GM18499 (cell line): ENCODE measurements around the gene HOXB8.

Source experiments
- ATAC-seq: cut with Tn5 transposase; IDR thresholded peaks from one replicate; pipeline ENCODE4 v1.9.1; 2021; ENCODE audit warnings: moderate number of reproducible peaks; ENCODE audit not compliant: insufficient read depth, unreplicated experiment

Gene HOXB8

DNA sequence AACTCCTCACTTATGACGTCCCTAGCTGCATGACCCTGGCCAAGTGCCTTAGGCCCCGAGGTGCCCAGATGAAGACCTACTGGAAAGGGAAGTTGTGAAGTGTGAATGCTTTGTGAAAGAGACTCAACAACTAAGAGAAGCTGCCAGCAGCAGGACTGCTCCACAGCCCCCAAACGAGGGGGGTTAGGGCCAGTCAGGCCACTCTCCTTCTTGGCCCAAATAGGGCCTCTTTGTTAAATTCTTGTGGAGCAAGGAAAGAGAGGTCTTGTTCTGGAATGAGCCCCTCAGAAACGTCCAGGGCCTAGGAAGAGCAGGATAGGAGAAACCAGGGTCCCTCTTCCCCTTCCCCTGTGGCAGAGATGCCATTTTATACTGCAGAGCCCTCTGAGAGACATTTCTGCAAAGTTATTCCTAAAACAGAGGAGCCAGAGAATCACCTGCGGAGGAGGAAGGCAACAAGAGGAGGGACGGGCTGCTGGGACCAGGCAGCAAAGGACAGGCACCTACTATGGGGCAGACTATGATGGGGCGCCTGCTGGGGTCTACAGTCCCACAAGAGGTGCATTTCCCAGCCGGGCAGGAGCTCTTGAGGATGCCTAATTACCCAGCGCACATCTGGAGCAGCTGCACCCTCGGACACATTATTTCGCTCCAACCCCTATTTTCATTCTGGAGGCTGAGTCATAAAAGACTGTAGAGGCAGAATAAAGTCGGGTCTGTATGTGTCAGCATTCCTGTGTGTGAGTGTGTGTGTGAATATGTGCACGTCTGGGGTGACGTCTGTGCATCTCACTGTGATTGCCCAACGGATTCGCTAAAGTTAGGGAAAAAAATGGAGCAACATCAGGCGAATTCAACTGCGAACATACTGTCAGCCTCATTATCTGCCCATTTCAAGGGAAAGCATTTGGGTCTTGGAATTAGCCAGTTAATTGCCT, 22.5 kb upstream of the HOXB8 start:
- ATAC-seq, result no peak

DNA sequence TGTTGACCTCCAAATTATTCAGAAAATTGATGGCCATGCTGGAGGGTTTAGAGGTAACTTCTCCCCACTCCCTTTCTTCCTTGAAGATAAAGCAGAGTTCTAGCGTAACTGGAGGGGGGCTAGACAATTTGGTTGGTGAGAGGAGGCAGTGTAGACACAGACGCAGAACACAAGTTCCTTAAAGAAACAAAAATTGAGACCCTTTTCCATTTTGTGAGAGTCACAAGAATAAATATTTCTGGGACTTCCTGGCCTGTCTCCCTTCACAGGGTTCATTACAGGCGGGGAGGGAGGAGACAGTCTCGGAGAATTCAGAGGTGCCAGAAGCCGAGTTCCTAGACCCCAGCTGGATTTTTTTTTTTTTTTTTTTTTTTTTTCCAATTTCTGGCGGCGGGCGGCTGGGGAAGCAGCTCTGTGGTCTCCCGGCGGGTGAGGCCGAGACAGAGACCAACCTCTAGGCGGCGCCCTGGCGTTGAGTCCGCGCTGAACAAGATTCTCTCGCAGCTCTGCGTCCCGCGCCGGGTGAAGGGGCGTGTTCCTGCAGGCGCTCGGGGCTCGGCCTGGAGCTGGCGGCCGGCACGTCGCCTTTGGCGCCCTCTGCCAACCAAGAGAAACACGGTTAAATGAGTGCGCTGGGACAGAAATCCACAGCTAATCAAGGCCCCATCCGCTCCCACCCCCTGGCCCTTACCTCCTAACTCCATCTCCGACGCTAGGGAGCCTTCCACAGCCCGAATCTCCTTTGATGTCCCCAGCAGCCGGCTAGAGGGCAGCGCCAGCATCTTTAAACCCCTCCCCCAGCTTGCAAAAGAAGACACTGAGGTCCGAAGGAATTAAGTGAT, 21.3 kb upstream of the HOXB8 start:
- no peak for ATAC-seq

DNA sequence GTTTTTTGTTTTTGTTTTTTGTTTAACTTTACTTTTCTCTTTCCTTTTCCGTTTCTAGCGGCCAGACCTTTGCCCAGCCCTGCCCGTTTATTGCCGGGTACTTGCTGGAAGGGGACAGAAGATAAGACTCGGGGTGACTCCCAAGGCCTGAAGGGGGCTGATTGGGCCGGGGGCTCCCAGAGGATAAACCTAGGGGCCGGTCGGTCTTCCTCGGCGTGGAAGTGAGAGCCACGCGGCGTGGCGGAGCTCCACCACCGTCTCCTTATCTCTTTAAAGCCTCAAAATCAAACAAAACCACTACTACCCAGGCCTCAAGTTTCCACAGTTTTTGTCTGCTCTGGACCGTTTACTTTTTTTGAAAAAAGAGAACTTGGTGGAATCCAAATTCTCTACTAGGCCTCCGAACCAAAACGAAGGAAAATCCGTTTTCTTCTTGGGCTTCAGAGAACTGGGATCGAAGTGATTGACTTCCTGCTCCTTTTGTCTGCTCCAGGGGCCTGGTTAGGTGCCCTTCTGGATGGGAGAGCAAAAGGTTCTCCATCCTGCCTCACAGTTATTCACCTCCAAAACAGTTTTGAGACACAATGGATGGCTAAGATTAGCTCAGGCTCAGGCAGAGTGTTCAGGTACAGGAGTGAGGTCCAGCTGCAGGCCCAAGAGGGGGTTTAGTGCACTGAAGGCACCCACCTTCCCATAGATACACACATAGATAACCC, 19.6 kb upstream of the HOXB8 start:
- ATAC-seq, result no peak

DNA sequence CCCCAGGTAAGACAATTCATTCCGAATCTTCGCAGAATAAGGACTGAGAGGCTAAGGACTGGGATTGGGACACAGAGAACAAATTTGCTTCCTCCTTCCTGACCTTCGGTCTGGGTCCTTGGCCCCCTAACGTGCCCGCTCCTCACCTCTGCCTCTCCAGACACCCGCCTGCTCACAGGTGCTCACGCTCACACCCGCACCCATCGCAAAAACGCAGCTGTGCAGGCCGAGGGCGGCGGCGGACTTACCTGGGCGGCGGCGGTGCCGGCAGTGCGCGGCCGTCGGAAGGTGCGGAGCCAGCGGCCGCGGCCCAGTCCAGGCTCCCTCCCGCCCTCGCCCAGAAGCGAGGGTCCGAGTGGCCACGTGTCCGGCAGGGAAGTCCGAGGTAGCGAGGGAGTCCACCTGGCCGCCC, 18.2 kb upstream of the HOXB8 start:
- ATAC-seq, result no peak

DNA sequence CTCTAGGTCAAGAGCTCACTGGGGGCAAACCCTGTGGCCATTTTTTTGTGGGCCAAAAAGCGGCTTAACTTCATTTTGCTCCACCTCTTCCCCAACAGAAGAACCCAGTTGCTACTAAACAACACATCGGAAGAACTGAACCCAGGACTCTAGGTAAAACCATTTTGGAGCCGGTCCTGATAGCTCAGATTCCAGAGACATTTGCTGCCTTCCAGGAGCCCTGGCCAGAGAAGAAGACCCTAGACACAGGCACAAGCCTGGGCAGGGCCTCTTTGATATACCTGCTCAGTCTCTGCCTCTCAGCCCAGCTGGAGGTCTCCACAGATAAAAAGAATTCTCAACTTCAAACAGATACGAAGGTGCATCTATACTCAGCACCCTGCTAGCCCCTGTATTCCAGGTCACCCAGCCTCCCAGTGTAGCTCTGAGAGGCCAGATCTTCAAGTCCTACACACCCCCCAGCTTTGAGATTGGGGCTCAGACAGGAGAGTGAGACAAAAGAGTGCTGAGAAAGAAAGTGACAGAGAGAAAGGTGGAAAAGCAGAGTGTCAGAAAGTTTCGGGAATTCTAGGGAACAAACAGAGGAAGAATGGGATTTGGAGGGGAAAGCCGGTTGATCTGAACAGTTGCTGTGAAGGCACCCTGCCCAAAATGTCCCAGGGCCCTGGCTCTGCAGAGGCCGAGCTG, 17.6 kb upstream of the HOXB8 start:
- no peak for ATAC-seq

DNA sequence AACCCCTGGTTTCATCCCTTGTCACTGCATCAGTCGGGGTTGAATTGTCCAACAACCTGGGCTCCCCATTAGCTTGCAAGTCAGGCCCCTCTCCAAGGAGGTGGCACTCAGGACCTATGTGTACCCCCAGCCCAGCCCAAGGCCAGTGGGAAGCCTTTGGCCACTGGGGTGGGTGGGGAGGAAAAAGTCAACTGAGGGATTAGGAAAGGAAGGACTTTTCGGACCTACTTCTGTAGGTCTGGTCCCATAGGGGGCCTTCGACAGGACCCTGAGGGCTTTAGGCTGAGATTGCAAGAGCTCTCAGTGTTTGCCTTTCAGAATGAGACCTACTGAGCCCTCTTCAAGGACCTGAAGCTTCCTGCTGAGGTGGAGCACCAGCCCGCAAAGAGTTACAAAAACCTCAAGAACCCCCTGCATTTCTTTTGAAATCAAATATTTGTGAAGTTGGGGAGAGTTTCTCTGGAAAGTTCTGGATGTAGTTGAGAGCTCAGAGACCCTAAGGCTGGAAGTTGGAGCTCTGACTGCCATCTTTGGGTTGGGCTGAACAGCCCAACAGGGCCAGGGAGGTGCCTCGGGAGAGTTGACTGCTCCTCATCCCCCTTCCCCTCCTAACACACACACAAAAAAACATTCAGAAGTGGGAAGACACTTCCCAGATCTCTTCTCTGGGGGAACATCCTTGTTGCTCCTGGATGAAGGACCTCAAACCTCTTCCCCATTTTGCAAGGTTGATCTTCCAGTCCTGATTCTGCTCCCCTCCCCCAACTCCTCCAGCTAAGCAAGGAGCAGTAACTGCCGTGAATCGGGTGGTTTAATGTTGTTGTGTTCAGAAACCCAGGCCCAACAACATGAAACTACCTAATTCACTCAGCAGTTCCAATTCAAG, 16.8 kb upstream of the HOXB8 start:
- no peak for ATAC-seq

DNA sequence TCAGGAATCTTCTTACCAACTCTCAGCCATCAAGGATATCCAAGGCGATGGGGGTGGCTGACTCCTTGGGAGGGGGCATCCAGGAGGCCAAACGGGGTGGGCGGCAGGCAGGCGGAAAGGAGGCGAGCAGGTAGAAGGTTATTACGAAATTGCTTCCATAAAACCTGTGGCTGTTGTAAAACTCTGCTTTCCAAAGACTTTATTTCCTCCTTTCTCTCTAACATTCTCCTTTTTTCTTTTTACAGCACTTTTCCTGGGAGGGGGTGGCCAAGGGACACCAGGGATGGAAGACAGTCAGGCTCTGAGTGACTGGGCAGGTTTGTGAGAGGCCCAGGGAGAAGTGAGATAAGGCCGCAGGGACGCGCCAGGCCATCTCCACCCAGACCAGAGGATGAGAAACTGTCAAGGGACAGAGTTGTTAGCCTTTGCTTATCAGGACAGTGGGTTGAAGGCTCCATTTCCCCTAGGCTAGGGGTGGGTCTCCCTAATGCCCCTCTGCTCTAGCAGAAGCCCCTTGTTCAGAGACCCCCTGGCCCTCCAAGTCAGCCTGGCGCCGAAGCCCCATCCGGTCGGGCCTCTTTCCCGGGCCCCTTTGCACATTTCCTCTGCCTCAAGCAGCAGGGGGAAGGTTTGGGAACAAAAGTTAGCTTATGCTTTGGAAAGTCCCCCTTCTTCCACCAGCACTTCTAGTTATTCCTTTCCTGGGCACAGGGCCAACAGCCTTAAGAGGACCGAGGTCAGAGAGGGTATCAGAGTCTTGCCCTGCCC, 16.0 kb upstream of the HOXB8 start:
- no peak for ATAC-seq

DNA sequence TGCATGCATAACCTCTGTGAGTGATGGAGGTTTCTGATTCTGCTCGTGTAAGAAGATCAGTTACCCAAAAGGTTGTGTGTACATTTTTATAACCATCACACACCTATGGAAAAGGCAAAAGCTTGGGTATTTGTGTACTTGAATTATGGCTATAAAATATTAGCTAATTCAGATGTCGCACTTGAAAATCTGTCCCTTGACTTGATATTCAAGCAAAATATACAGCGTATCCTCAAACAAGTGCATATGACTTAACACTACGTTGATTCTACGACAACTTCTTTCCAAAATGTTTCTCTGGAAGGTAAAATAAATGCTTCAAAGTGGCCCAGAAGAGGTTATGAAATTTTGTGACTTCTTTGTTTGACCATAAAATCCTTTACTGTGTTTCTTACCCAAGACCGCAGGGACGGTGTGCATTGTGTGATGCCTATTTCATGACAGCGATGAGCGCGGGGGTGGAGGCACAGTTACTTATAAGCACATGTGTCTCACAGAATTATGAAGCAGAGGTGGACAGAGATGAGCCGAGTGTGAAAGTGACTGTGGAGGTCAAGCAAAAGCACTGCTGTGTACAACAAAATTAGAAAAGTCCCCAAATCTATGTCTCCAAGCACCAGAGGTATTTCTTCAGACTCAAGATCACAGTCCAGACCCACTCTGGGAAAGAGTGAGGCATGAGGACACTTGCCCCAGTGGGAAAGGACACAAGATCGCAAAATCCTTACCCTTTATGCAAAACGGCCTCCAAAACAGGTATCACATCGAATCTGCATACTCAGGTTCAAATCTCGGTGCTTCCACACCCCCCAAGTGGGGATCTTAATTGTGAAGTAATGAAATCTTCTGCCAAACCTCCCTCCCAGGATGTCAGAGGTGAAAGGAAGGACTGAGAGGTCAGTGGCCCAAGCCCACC, 15.2 kb upstream of the HOXB8 start:
- no peak for ATAC-seq

DNA sequence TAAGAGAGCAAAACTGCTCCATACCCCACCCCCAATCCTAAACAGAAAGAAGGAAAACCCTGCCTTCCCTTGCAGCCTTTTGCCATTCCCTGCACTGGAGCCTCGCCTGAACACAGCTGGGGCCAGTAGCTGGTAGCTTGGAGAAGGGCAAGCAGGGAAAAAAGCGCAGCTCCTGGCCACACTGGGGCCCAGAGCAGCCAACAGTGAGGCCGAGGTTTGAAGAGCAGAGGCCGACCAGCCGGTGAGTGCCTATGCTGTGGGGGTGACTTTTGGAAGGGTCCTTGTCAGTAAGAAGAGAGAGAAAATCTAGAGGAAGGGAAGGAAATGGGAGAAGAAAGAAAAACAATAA, 14.3 kb upstream of the HOXB8 start:
- no peak for ATAC-seq

DNA sequence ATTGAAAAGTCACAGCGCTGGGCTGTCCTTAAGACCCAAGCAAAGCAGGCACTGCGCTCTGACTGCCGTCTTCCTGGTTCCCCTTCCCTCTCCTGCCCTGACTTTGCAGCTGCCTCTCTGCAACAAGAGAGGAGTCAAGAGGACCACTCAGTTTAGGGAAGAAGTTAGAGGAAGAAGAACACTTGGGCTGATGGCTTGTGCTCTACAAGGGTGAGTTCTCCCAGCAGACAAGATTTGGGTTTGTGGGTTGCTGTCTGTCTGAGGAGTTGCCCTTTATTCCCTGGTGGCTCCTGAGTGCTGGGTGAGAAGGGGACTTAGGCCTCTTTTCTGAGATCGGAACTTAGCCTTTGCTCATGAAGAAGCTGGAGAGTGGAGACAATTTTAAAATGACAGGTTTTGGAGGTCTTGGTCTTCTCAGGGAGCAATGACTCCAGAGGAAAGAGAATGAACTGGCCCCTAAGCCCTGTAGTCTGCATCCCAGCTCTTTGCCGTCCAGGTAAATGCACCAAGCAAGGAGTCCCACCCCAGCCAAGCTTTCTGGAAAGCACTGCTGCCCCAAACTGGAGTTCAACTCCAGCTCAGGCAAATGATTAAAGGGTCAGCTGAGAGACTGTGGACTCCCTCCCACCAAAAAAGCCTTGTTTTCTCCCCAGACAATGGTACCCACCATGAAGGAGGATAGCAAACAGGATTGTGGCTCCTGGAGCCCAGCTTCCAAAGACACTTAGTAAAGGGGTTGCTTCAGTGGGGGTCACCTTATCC, 13.7 kb upstream of the HOXB8 start:
- ATAC-seq, result no peak

DNA sequence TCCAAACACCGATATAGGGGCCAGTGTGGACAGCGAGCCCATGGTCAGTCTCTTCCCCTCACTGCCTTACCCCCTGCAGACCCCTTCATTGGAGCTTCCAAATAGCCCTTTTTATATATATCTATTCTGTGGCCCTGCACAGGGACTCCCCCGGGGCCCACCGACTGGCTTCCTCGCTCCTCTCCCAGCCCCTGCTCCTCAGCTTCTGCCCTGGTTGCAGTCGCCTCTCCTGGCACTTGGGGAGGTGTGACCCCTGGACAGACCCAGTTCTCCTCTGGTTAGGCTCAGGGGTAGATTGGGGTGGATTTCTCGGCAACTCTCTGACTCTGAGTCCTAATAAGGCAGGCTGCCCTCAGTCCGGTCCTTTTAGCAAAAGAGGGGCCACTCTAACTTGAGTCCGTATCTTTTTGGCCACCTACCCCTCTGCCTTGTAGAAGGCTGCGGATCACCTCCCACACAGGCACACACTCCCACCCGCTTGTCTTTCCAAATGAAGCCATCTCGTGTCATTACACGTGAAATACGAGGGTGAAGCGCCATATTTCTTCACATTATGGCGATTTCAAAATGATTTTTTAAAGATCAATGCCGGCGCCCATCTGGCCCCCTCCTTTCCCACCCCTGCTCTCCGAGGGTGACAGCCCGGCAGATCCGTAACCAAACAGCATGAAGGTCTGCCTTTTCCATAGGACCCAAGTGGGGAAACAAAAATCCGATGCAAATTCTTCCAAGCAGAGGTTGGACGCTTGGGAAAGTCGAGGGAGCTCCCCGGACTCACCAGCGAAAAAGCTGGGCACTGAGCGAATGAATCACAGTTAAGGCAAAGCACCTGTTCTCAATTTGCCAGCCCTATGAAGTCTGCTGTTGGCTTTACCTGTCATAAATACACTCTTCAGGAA, 12.8 kb upstream of the HOXB8 start:
- no peak for ATAC-seq

DNA sequence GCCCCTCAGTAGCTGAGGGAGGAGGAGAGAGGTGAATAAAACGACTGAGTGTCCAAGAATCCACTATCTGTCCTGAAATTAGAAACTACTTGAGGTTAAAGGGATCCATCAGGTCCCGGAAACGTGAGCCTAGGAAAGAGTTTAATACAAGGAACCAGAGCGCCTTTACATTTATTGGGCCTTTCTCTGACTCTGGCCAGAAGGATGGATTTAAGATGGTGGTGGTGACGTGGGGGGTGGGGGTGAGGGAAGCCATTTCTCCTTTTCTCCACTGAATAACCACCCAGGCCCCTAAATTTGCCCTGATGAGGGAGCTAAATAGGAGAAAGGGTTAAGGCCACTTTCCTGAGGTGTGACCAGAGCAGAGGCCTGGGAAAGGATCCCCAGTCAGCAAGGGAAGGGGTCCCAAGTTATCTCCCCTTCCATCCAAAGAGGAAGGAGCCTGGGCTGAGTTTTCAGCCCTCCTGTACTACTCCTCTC, 12.1 kb upstream of the HOXB8 start:
- no peak for ATAC-seq

DNA sequence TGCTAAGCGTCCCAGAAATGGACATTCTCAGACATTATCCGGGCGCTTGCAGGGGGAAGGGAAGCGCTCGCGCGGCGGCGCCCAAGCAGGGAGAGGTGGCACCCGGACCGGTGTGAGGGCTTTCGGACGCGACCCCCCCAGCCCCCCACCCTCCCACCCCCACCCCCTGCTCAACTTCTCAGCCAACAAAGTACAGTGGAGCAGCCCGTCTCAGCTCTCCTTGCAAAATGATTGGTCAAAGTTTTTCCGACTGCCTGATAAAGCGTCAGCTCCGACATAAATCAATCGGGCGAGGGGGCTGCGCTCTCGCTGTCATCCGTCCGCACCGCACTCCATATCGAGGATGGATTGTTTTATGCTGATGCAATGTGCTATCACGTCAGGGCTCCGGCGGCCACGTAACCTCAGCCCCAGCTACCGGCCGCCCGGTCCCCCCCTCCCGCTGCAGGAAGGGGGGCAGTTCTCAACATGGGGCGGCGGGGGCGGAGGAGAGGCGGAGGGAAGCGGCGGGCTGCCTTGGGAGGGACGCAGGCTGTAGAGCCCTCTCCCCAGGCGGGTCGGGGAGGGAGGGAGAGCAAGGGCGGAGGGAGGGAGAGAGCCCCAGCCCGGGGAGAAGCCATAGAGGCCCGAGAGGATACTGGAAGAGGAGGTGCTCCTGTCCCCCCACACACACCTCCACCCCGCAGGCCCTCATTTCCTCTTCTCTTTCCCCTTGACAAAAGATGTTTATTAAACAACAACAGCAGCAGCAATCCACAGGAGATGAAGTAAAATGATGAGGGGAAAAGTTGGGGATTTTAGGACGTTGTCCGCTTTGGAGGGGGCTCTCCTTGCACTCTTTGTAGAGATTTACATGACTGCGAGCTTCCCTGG, 11.4 kb upstream of the HOXB8 start, which contains the start of gene HOXB9:
HOXB9 (minus strand) TSS at position 114 of the 873 bp plus-strand sequence; CDS start at position 25, 89 bp downstream.
- no peak for ATAC-seq

DNA sequence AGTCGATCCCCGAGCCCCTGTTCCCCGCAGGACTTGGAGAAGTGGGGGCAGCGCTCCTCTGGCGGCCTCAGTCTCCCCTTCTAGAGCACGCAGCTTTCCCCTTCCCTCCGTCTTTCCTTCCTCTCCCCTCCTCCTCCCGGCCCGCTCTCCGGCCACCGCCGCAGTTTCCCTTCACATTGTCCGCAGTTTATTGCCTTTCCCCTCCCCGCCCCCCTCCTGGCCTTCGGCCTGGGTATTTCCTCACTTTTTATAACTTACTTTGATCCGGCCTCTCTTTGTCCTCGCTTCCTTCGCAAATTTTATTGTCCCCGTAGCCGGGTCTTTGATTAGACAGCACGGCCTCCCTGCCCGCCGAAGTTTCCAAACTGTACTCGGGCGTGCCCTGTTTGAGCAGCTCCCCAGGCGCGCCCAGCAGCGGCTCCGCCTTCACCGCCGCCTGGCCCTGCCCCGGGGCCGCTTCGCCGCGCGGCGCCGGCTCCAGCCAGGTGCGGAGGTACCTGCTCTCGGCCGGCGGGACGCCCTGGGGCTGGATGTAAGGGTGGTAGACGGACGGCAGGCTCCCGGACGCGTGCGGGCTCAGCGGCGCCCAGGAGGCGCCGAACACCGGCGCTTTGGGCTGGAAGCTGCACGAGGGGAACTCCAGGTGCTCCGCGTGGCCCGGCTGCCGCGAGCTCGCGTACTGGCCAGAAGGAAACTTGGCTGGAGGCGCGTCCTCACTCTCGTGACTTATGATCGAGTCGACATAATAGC, 10.6 kb upstream of the HOXB8 start:
- no peak for ATAC-seq
